H1 (cell line): Measurements from ENCODE around the gene CD4. TPM values are rescaled to one million over a fixed set of nuclear protein-coding genes. Genes with fewer than 3 reads are reported as not detected.
A peak's percentile ranks its signal among the peaks of the same experiment; 100 is the strongest.

ENCODE experiments used
- ATF2 ChIP-seq: IDR thresholded peaks from 2 replicates; pipeline ENCODE4 v1.6.1; 2012; ENCODE audit warnings: low read length, inconsistent platforms
- CHD1 ChIP-seq: IDR thresholded peaks from 2 replicates; pipeline ENCODE4 v1.6.1; 2012; ENCODE audit warnings: low read depth, low read length, improper control_type of control experiment
- CTBP2 ChIP-seq: IDR thresholded peaks from 2 replicates; pipeline ENCODE4 v1.7.0; 2011; ENCODE audit warnings: borderline replicate concordance, mild to moderate bottlenecking, moderate library complexity, mixed read lengths, low read length; ENCODE audit not compliant: insufficient read depth, insufficient read length
- GABPA ChIP-seq: IDR thresholded peaks from 2 replicates; pipeline ENCODE4 v1.6.1; 2011; ENCODE audit warnings: mild to moderate bottlenecking, low read length, moderate library complexity, borderline replicate concordance; ENCODE audit not compliant: insufficient read depth
- GTF2F1 ChIP-seq: IDR thresholded peaks from 2 replicates; pipeline ENCODE4 v1.6.1; 2012; ENCODE audit warnings: low read depth, low read length, improper control_type of control experiment, borderline replicate concordance
- HDAC6 ChIP-seq: IDR thresholded peaks from one replicate; pipeline ENCODE4 v1.7.1; 2012; ENCODE audit warnings: low read depth, mild to moderate bottlenecking, inconsistent platforms, low read length, moderate library complexity
- JUND ChIP-seq: IDR thresholded peaks from 2 replicates; pipeline ENCODE4 v1.6.1; 2011; ENCODE audit warnings: mild to moderate bottlenecking, improper control_type of control experiment, low read length
- MAFK ChIP-seq: IDR thresholded peaks from 2 replicates; pipeline ENCODE4 v1.6.1; 2012; ENCODE audit warnings: low read depth, mild to moderate bottlenecking, improper control_type of control experiment, low read length
- NANOG ChIP-seq: IDR thresholded peaks from 2 replicates; pipeline ENCODE4 v1.6.1; 2011; ENCODE audit warnings: low read length, low read depth, mild to moderate bottlenecking, inconsistent platforms; ENCODE audit not compliant: insufficient read depth, poor library complexity, severe bottlenecking
- PHF8 ChIP-seq: fragments of 200-600 bp; sonication (generic); conservative IDR thresholded peaks from 2 replicates; pipeline ENCODE4 v1.7.1; 2012; ENCODE audit warnings: low read depth, mild to moderate bottlenecking, inconsistent platforms, low read length, moderate library complexity
- RAD21 ChIP-seq, 2 experiments: IDR thresholded peaks in 1 of 2; conservative IDR thresholded peaks in 1 of 2; 2 replicates each; pipeline ENCODE4 v1.6.1; 2011; ENCODE audit warnings: low read depth in 2 of 2, low read length in 2 of 2, improper control_type of control experiment in 1 of 2, inconsistent platforms in 1 of 2, mild to moderate bottlenecking in 1 of 2, moderate library complexity in 1 of 2
- RBBP5 ChIP-seq: IDR thresholded peaks from 2 replicates; pipeline ENCODE4 v1.7.1; 2012; ENCODE audit warnings: low read depth, mild to moderate bottlenecking, inconsistent platforms, low read length, moderate library complexity, borderline replicate concordance
- RFX5 ChIP-seq: IDR thresholded peaks from 2 replicates; pipeline ENCODE4 v1.6.1; 2011; ENCODE audit warnings: low read depth, low read length, improper control_type of control experiment, borderline replicate concordance
- SIN3A ChIP-seq, 2 experiments: IDR thresholded peaks in 1 of 2; conservative IDR thresholded peaks in 1 of 2; 2 replicates each; pipeline ENCODE4 v1.6.1; 2011 to 2012; ENCODE audit warnings: low read length in 2 of 2, improper control_type of control experiment in 1 of 2, low read depth in 1 of 2, mild to moderate bottlenecking in 1 of 2
- TEAD4 ChIP-seq: IDR thresholded peaks from 2 replicates; pipeline ENCODE4 v1.6.1; 2012; ENCODE audit warnings: low read depth, low read length, inconsistent platforms, mixed read lengths
- YY1 ChIP-seq: IDR thresholded peaks from 2 replicates; pipeline ENCODE4 v1.6.1; 2011; ENCODE audit warnings: low read depth, mild to moderate bottlenecking, low read length
- ZNF274 ChIP-seq: IDR thresholded peaks from 2 replicates; pipeline ENCODE4 v1.7.0; 2012; ENCODE audit warnings: low read length, borderline replicate concordance; ENCODE audit errors: extremely low read depth
- polyA plus RNA-seq, 7 experiments: library from polyadenylated mRNA; depleted of rRNA in 3 of 7; stranded (reverse) in 5 of 7; unstranded in 2 of 7; fragments of >200 nt in 5 of 7; fragments of 200-250 nt in 2 of 7; gene quantifications; 1 replicate in 5 of 7; 2 replicates in 1 of 7; 4 replicates in 1 of 7; pipeline versions ENCODE4 v1.2.1 to v1.2.3, GENCODE V29; 2011 to 2013; ENCODE audit warnings: missing spikeins in 2 of 7, mixed read lengths in 2 of 7
- total RNA-seq: library from RNA; stranded (reverse); fragmentation: NEBNext Ultra II Directional; extraction: Animal tissue kit (Norgen Biotek cat#: 25700); gene quantifications from 2 replicates; pipeline ENCODE4 v1.2.1, GENCODE V29; 2021

CD4 gene
- total and polyA plus RNA-seq, 2 of the 8 experiments (the other 6 are each of a cell fraction or from before 2014, with no cell fraction given), result 3.4 to 5.1 TPM

GRCh38 chr12:6778574-6779550 is 10.5 kb upstream of the CD4 start (continued):
- no peak for TF ChIP-seq CTBP2
- no peak for TF ChIP-seq RFX5
- TF ChIP-seq PHF8, result no peak
- TF ChIP-seq CHD1, result no peak
- TF ChIP-seq HDAC6, result no peak
- TF ChIP-seq RAD21 (IDR thresholded peaks at IDR 0.05 in 1 of 2, conservative IDR thresholded peaks at IDR 0.05 in 1 of 2; ENCODE audit: low read depth in 2 of 2, low read length in 2 of 2), result peak; percentile 96 to 99
- peak; percentile 38 to 80; a peak in 2 of 4 replicates for TF ChIP-seq SIN3A (conservative IDR thresholded peaks at IDR 0.05 in 1 of 2, IDR thresholded peaks at IDR 0.05 in 1 of 2; ENCODE audit: low read depth in 1 of 2, low read length in 2 of 2)
- no peak for TF ChIP-seq MAFK
- no peak for TF ChIP-seq RBBP5
- peak; percentile 77 for TF ChIP-seq ATF2
- no peak for TF ChIP-seq GABPA
- no peak for TF ChIP-seq TEAD4
- TF ChIP-seq JUND, result no peak
- TF ChIP-seq NANOG, result no peak
- no peak for TF ChIP-seq YY1
- no peak for TF ChIP-seq GTF2F1
- no peak for TF ChIP-seq ZNF274
